ENCODE measurements around the gene SLC44A3. TPM values are rescaled to one million over a fixed set of nuclear protein-coding genes. Genes with fewer than 3 reads are reported as not detected.

SLC44A3 gene
- total RNA-seq, 1 donor from 2014 or later: 1.7 TPM

DNA sequence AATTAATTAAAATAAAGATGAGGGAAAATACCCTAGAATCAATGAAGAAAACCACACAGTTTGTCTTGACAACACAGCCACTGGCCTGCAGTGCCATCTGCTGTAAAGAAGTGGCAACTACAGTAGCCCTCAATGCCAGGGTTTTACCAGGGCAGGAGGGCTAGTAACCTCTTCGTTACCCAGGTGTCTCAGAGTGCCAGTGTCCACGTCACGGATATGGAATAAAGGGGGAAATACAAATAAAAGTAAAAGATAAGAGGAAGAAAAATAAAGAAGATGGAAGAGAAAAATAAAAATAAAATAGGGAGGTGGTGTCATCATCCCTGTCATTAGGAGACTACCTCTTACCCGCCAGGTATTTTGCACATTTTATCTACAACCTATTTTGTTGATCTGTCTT lies 14.2 kb upstream of the SLC44A3 start:
- peak; percentile 72 for DNase-seq (ENCODE audit: low spot score)
- H3K4me3 Mint-ChIP-seq: no peak overlapping the region
- H3K27ac Mint-ChIP-seq: no peak overlapping the region
- no peak overlapping the region for H3K9ac ChIP-seq
- H4K20me1 ChIP-seq (ENCODE audit: low read depth): no peaks in the 10 kb centered on the region
- H3F3A ChIP-seq (ENCODE audit: low read depth): no peaks in the 10 kb centered on the region
- no peak overlapping the region for H3K27ac ChIP-seq
- no peaks in the 10 kb centered on the region for H3K27me3 ChIP-seq
- no peaks in the 10 kb centered on the region for H3K79me2 ChIP-seq (ENCODE audit: low read depth)
- H3K4me1 Mint-ChIP-seq: peaks cover 25% of the 10 kb centered on the region
- no peaks in the 10 kb centered on the region for H3K36me3 ChIP-seq
- H2AFZ ChIP-seq (replicated peaks): no peak overlapping the region
- no peak for TF ChIP-seq EZH2phosphoT487 (IDR thresholded peaks at IDR 0.05)
- TF ChIP-seq EZH2 (IDR thresholded peaks at IDR 0.05): no peak
- TF ChIP-seq, protein P1, sequence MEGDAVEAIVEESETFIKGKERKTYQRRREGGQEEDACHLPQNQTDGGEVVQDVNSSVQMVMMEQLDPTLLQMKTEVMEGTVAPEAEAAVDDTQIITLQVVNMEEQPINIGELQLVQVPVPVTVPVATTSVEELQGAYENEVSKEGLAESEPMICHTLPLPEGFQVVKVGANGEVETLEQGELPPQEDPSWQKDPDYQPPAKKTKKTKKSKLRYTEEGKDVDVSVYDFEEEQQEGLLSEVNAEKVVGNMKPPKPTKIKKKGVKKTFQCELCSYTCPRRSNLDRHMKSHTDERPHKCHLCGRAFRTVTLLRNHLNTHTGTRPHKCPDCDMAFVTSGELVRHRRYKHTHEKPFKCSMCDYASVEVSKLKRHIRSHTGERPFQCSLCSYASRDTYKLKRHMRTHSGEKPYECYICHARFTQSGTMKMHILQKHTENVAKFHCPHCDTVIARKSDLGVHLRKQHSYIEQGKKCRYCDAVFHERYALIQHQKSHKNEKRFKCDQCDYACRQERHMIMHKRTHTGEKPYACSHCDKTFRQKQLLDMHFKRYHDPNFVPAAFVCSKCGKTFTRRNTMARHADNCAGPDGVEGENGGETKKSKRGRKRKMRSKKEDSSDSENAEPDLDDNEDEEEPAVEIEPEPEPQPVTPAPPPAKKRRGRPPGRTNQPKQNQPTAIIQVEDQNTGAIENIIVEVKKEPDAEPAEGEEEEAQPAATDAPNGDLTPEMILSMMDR (IDR thresholded peaks at IDR 0.05): peak; percentile 94
- H3K27me3 Mint-ChIP-seq (ENCODE audit: insufficient read depth, low read depth): no peaks in the 10 kb centered on the region
- H3K9me3 ChIP-seq (ENCODE audit: low read depth): no peaks in the 10 kb centered on the region
- H3K9me3 Mint-ChIP-seq: no peaks in the 10 kb centered on the region
- no peak overlapping the region for H3K4me2 ChIP-seq
- no peaks in the 10 kb centered on the region for H3K4me1 ChIP-seq
- H3K36me3 Mint-ChIP-seq: no peaks in the 10 kb centered on the region
- no peak overlapping the region for H3K4me3 ChIP-seq

DNA sequence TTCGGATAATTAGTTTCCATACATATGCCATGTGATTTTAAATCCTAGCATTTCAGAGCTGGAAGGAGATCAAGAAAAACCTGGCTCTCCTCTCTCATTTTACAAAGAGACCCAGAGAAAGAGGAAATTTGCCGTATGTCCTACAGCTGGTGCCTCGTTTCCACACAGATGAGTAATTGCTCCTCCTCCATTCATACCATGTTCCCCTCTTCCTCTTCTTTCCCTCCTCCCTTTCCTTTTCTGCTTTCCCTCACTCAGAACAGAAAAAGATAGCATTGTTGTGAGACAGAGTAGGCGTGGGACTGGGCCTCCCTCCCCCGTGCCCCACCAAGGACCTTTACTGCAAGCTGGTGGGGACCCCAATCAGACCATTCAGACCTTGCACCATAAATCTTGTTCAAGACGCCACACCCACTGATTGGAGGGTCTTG lies 13.7 kb upstream of the SLC44A3 start:
- Histone ChIP-seq H3K79me2 (ENCODE audit: low read depth) (no peaks in the 10 kb centered on the region), H3K27ac (no peak overlapping the region), H3K4me2 (no peak overlapping the region), H4K20me1 (ENCODE audit: low read depth) (no peaks in the 10 kb centered on the region), H3K9me3 (ENCODE audit: low read depth) (no peaks in the 10 kb centered on the region), H3K27me3 (no peaks in the 10 kb centered on the region), H3K4me3 (no peak overlapping the region), H2AFZ (replicated peaks) (no peak overlapping the region), H3K36me3 (no peaks in the 10 kb centered on the region), H3K9ac (no peak overlapping the region), H3F3A (ENCODE audit: low read depth) (no peaks in the 10 kb centered on the region), H3K4me1 (no peaks in the 10 kb centered on the region)
- Mint-ChIP-seq H3K36me3 (no peaks in the 10 kb centered on the region), H3K4me1 (peaks cover 24% of the 10 kb centered on the region), H3K4me3 (no peak overlapping the region), H3K27ac (no peak overlapping the region), H3K9me3 (no peaks in the 10 kb centered on the region), H3K27me3 (ENCODE audit: insufficient read depth, low read depth) (no peaks in the 10 kb centered on the region)
- no peak for TF ChIP-seq EZH2phosphoT487 (IDR thresholded peaks at IDR 0.05)
- no peak for DNase-seq (ENCODE audit: low spot score)

DNA sequence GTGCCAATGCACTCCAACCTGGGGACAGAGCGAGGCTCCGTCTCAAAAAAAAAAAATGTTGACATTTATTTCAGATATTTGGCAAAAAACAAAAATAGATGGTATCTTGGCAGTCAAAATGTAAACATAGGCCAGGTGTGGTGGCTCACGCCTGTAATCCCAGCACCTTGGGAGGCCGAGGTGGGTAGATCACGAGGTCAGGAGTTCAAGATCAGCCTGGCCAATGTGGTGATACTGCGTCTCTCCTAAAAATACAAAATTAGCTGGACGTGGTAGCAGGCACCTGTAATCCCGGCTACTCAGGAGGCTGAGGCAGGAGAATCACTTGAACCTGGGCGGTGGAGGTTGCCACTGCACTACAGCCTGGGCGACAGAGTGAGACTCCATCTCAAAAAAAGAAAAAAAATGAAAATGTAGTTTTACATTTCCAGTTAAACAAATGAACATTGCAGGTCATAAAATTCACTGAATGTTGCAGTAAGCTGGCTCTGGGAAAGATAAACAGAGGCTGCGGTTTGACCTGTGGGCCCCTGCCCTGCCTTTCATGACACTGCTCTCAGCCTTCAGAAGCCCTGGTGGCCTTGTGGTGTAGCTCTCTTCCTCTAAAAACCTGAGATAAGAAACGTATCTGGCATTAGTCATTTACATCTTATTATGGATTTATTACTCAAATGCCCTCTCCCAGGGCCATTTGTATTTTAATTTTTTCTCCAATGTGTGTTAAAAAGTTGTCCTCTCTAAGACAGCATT lies 12.2 kb upstream of the SLC44A3 start:
- Mint-ChIP-seq H3K4me1 (peaks cover 13% of the 10 kb centered on the region), H3K4me3 (no peak overlapping the region), H3K9me3 (no peaks in the 10 kb centered on the region), H3K27me3 (ENCODE audit: insufficient read depth, low read depth) (no peaks in the 10 kb centered on the region), H3K36me3 (no peaks in the 10 kb centered on the region), H3K27ac (no peak overlapping the region)
- Histone ChIP-seq H3K4me2 (no peak overlapping the region), H3K4me1 (no peaks in the 10 kb centered on the region), H3K36me3 (no peaks in the 10 kb centered on the region), H4K20me1 (ENCODE audit: low read depth) (no peaks in the 10 kb centered on the region), H3F3A (ENCODE audit: low read depth) (no peaks in the 10 kb centered on the region), H3K9ac (no peak overlapping the region), H2AFZ (replicated peaks) (no peak overlapping the region), H3K4me3 (no peak overlapping the region), H3K79me2 (ENCODE audit: low read depth) (no peaks in the 10 kb centered on the region), H3K27me3 (no peaks in the 10 kb centered on the region), H3K9me3 (ENCODE audit: low read depth) (no peaks in the 10 kb centered on the region), H3K27ac (no peak overlapping the region)
- DNase-seq (ENCODE audit: low spot score): no peak
- TF ChIP-seq, protein P1 (IDR thresholded peaks at IDR 0.05): no peak
- TF ChIP-seq EZH2 (IDR thresholded peaks at IDR 0.05) (no peak), EZH2phosphoT487 (IDR thresholded peaks at IDR 0.05) (no peak)

DNA sequence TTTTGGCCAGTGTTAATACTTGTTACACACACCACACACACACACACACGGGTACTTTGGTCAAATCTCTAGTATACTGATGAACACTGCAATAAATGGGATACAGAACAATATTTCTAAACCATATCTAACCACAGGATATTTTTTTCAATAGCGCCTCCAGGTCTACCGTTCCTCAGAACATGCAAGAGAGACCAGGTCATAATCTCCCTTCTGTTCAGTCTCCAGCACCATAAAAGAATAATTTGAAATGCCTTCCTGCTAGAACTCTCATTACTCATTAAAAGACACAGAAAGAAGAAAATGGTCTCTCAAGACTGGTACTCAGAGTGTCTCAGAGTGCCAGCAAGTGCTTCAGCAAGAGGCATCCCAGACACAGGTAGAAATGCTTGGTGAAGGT lies 11.5 kb upstream of the SLC44A3 start:
- no peak overlapping the region for H3K4me3 Mint-ChIP-seq
- peaks cover 7% of the 10 kb centered on the region for H3K4me1 Mint-ChIP-seq

More for the DNA sequence above, 11.5 kb upstream of the SLC44A3 start:
- no peak overlapping the region for H3K4me3 ChIP-seq
- Mint-ChIP-seq H3K27me3 (ENCODE audit: insufficient read depth, low read depth) (no peaks in the 10 kb centered on the region), H3K27ac (no peak overlapping the region), H3K9me3 (peaks cover 3% of the 10 kb centered on the region), H3K36me3 (no peaks in the 10 kb centered on the region)
- H3K4me2 ChIP-seq: no peak overlapping the region
- H3K79me2 ChIP-seq (ENCODE audit: low read depth): no peaks in the 10 kb centered on the region
- TF ChIP-seq, protein P1 (IDR thresholded peaks at IDR 0.05): no peak
- TF ChIP-seq EZH2 (IDR thresholded peaks at IDR 0.05): no peak
- H3K9me3 ChIP-seq (ENCODE audit: low read depth): no peaks in the 10 kb centered on the region
- no peaks in the 10 kb centered on the region for H3K4me1 ChIP-seq
- H3K27me3 ChIP-seq: no peaks in the 10 kb centered on the region
- no peak overlapping the region for H3K27ac ChIP-seq
- H4K20me1 ChIP-seq (ENCODE audit: low read depth): no peaks in the 10 kb centered on the region
- H2AFZ ChIP-seq (replicated peaks): no peak overlapping the region
- no peak for DNase-seq (ENCODE audit: low spot score)
- H3K9ac ChIP-seq: no peak overlapping the region
- no peaks in the 10 kb centered on the region for H3K36me3 ChIP-seq
- no peaks in the 10 kb centered on the region for H3F3A ChIP-seq (ENCODE audit: low read depth)

All from neural progenitor cell (in vitro differentiated cells).